Endothelial cell of umbilical vein (primary cell): ENCODE data around the gene CLIP3. TPM values are rescaled to one million over a fixed set of nuclear protein-coding genes. Genes with fewer than 3 reads are reported as not detected.

ENCODE experiments used
- BruUV-seq: library from RNA; stranded (reverse); fragments of 400-500 nt; replicated peaks from 2 replicates; lab custom pipeline; 2021; lab: Mats Ljungman, UMichigan
- CTCF ChIA-PET: fragments of 300-600, 350-600 bp; sonication (Branson Sonifier 250); formaldehyde crosslinking; loops from one replicate; lab custom pipeline; 2021; ENCODE audit warnings: antibody characterized with exemption, inconsistent platforms; lab: Charles Lee
- POLR2A ChIA-PET: fragments of 300-600, 350-600 bp; sonication (Branson Sonifier 250); formaldehyde crosslinking; loops from one replicate; lab custom pipeline; 2021; ENCODE audit warnings: antibody characterized with exemption, inconsistent platforms; lab: Charles Lee
- DNase-seq: peaks from one replicate; pipeline ENCODE4 v3.0.0-alpha.2; 2011; ENCODE audit warnings: low read depth, low spot score
- FAIRE-seq: peaks from 2 replicates; lab custom pipeline; 2011; peaks lifted over from hg19 to GRCh38; lab: Jason Lieb, UNC
- H2AFZ ChIP-seq: 2 replicates; pipeline ENCODE4 v1.6.0; 2012; ENCODE audit warnings: low read depth, low read length, control low read depth, inconsistent platforms
- H3K27ac ChIP-seq: 2 replicates; pipeline ENCODE4 v1.5.1; 2011; ENCODE audit warnings: low read depth, mild to moderate bottlenecking, control low read depth, low read length, moderate library complexity; ENCODE audit not compliant: insufficient read depth
- H3K27me3 ChIP-seq, 2 experiments: 2 replicates each; pipeline versions ENCODE4 v1.6.0 to v1.6.1; 2011; ENCODE audit warnings: low read length in 2 of 2, mixed read lengths in 1 of 2; ENCODE audit not compliant: control insufficient read depth in 2 of 2, insufficient read depth in 2 of 2
- H3K36me3 ChIP-seq, 2 experiments: 2 replicates in 1 of 2; 3 replicates in 1 of 2; pipeline ENCODE4 v1.5.1; 2011; ENCODE audit warnings: low read length in 2 of 2, mild to moderate bottlenecking in 1 of 2, moderate library complexity in 1 of 2; ENCODE audit not compliant: control insufficient read depth in 2 of 2, insufficient read depth in 2 of 2; ENCODE audit errors: extremely low read depth in 1 of 2
- H3K4me1 ChIP-seq: 3 replicates; pipeline ENCODE4 v1.5.1; 2011; ENCODE audit warnings: mild to moderate bottlenecking, low read length; ENCODE audit not compliant: control insufficient read depth, insufficient read depth; ENCODE audit errors: extremely low read depth
- H3K4me2 ChIP-seq: 2 replicates; pipeline ENCODE4 v1.6.1; 2011; ENCODE audit warnings: low read length, control low read depth, mixed read lengths; ENCODE audit not compliant: insufficient read depth
- H3K4me3 ChIP-seq, 3 experiments: fragments of 200-600 bp in 1 of 3; sonication (generic), shearing (Covaris generic) in 1 of 3; replicated peaks in 1 of 3; 2 replicates each; pipeline ENCODE4 v1.5.1; 2011 to 2016; ENCODE audit warnings: control low read depth in 3 of 3, low read length in 3 of 3, mild to moderate bottlenecking in 2 of 3, inconsistent platforms in 1 of 3, low read depth in 1 of 3, moderate library complexity in 1 of 3; ENCODE audit not compliant: insufficient read depth in 1 of 3
- H3K79me2 ChIP-seq: 2 replicates; pipeline ENCODE4 v1.6.0; 2012; ENCODE audit warnings: low read length, inconsistent platforms; ENCODE audit not compliant: control insufficient read depth, insufficient read depth
- H3K9ac ChIP-seq: replicated peaks from 2 replicates; pipeline ENCODE3; 2011; ENCODE audit warnings: low read length, control low read depth; ENCODE audit not compliant: insufficient read depth; ENCODE audit errors: extremely low read depth
- H3K9me1 ChIP-seq: replicated peaks from 3 replicates; pipeline ENCODE4 v1.6.0; 2011; ENCODE audit warnings: mild to moderate bottlenecking, low read length; ENCODE audit not compliant: control insufficient read depth, insufficient read depth; ENCODE audit errors: extremely low read depth
- H3K9me3 ChIP-seq: replicated peaks from 2 replicates; pipeline ENCODE4 v1.5.1; 2012; ENCODE audit warnings: low read length, inconsistent platforms; ENCODE audit not compliant: control insufficient read depth, insufficient read depth
- H4K20me1 ChIP-seq: replicated peaks from 2 replicates; pipeline ENCODE3; 2011; ENCODE audit warnings: mild to moderate bottlenecking, low read length; ENCODE audit not compliant: control insufficient read depth, insufficient read depth; ENCODE audit errors: extremely low read depth
- EZH2 ChIP-seq: IDR thresholded peaks from 2 replicates; pipeline ENCODE4 v1.6.1; 2012; ENCODE audit warnings: borderline replicate concordance, low read depth, mild to moderate bottlenecking, moderate library complexity, low read length, inconsistent platforms; ENCODE audit not compliant: severe bottlenecking
- FOS ChIP-seq: IDR thresholded peaks from 2 replicates; pipeline ENCODE4 v1.6.1; 2011; ENCODE audit warnings: mild to moderate bottlenecking, low read length, moderate library complexity, borderline replicate concordance; ENCODE audit not compliant: insufficient read depth
- GATA2 ChIP-seq: IDR thresholded peaks from 2 replicates; pipeline ENCODE4 v1.7.0; 2011; ENCODE audit warnings: low read depth, mild to moderate bottlenecking, moderate library complexity, mixed read lengths, low read length; ENCODE audit not compliant: insufficient read length, insufficient read depth
- JUN ChIP-seq: IDR thresholded peaks from 2 replicates; pipeline ENCODE4 v1.6.1; 2011; ENCODE audit warnings: borderline replicate concordance, low read depth; ENCODE audit not compliant: insufficient read length, insufficient read depth
- POLR2A ChIP-seq: IDR thresholded peaks from 2 replicates; pipeline ENCODE4 v1.6.1; 2012; ENCODE audit warnings: low read depth, mild to moderate bottlenecking, control low read depth, low read length
- POLR2AphosphoS5 ChIP-seq: IDR thresholded peaks from 2 replicates; pipeline ENCODE4 v1.6.1; 2012; ENCODE audit warnings: low read depth, mild to moderate bottlenecking, control low read depth, low read length, moderate library complexity; ENCODE audit not compliant: insufficient read depth
- dilution Hi-C: fragments of 300-500 bp; cut with MboI; formaldehyde crosslinking; loops from one replicate; pipeline ENCODE4 v1.15.0; 2019; ENCODE audit warnings: low sequenced_read_pairs; ENCODE audit not compliant: extremely low pct_ligation_motif_present
- intact Hi-C: fragments of 100-400 bp; cut with micrococcal nuclease; formaldehyde crosslinking; loops from one replicate; pipeline ENCODE4 v1.10.0; 2022
- polyA plus RNA-seq, 4 experiments: library from polyadenylated mRNA; depleted of rRNA in 3 of 4; stranded (reverse) in 3 of 4; unstranded in 1 of 4; fragments of >200 nt; gene quantifications; 2 replicates each; pipeline versions ENCODE4 v1.2.1 to v1.2.3, GENCODE V29; 2011 to 2012; ENCODE audit warnings: missing spikeins in 1 of 4
- total RNA-seq: library from RNA; stranded (reverse); gene quantifications from 2 replicates; pipeline ENCODE4 v1.2.3, GENCODE V29; 2021
- TF ChIP-seq, protein P1 (sequence below): IDR thresholded peaks from 2 replicates; pipeline ENCODE4 v1.6.1; 2011; ENCODE audit not compliant: insufficient read depth, insufficient read length

The CLIP3 gene
- total and polyA plus RNA-seq, 2 donors (not counting 3 experiments of a cell fraction or from before 2014, with no cell fraction given) = 7.0 to 24.4 TPM

DNA sequence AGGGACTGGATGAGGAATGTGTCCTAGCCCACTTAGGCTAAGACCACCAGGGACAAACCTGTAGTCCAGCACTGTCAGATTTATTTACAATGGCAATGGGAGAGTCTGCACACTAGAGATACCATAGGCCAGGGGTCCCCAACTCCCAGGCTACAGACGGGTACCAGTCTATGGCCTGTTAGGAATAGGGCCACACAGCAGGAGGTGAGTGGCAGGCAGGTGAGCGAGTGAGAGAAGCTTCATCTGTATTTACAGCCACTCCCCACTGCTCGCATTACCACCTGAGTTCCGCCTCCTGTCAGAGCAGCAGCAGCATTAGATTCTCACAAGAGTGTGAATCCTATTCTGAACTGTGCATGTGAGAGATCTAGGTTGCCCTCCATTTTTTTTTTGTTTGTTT, 19.0 kb upstream of the CLIP3 start:
- H3K4me1 ChIP-seq = peaks cover 16% of the 10 kb centered on the region
- TF ChIP-seq JUN (no peak), FOS (no peak), POLR2A (no peak), GATA2 (no peak), POLR2AphosphoS5 (no peak), EZH2 (no peak)
- no peaks in the 10 kb centered on the region for H4K20me1 ChIP-seq
- DNase-seq (no peak), FAIRE-seq (no peak)
- H3K27ac ChIP-seq = no peak overlapping the region
- dilution Hi-C loops (no loop called here), intact Hi-C loops (no loop called here)
- H3K79me2 ChIP-seq = peaks cover 14% of the 10 kb centered on the region
- H3K36me3 ChIP-seq = no peaks in the 10 kb centered on the region
- H2AFZ ChIP-seq = no peak overlapping the region
- no TSS peak for BruUV-seq
- no peaks in the 10 kb centered on the region for H3K9me3 ChIP-seq
- H3K9ac ChIP-seq = no peak overlapping the region
- H3K27me3 ChIP-seq = no peaks in the 10 kb centered on the region
- POLR2A ChIA-PET = no interaction called here
- H3K9me1 ChIP-seq = no peaks in the 10 kb centered on the region
- no peak overlapping the region for H3K4me2 ChIP-seq
- CTCF ChIA-PET = no interaction called here
- H3K4me3 ChIP-seq = no peak overlapping the region

DNA sequence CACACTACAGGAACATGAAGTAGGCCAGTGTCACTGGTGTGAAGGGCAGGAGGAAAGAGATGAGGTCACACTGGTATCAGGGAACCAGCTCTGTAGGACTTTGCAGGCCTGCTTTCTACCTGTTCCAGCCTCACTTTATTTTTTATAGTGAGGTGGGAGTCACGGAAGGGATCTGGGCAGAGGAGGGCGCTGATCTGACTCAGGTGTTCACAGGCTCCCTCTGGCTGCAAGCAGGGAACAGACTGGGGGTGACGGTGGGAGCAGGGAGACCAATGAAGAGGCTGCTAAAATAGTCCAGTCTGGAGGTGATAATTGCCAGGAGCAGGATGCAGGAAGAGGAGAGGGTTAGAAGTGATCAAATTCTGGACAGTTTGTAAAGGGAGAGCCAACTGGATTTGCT, 18.6 kb upstream of the CLIP3 start:
- intact Hi-C loops = no loop called here
- Histone ChIP-seq H4K20me1 (no peaks in the 10 kb centered on the region), H3K9me3 (no peaks in the 10 kb centered on the region), H2AFZ (no peak overlapping the region), H3K36me3 (no peaks in the 10 kb centered on the region), H3K79me2 (peaks cover 10% of the 10 kb centered on the region), H3K4me1 (peaks cover 15% of the 10 kb centered on the region), H3K27me3 (no peaks in the 10 kb centered on the region), H3K9me1 (no peaks in the 10 kb centered on the region), H3K27ac (no peak overlapping the region), H3K9ac (no peak overlapping the region), H3K4me3 (no peak overlapping the region), H3K4me2 (no peak overlapping the region)
- dilution Hi-C loops = no loop called here
- DNase-seq (no peak), FAIRE-seq (no peak)
- TF ChIP-seq POLR2A = no peak
- TF ChIP-seq, protein P1, sequence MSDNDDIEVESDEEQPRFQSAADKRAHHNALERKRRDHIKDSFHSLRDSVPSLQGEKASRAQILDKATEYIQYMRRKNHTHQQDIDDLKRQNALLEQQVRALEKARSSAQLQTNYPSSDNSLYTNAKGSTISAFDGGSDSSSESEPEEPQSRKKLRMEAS = no peak
- ChIA-PET CTCF (no interaction called here), POLR2A (no interaction called here)
- no TSS peak for BruUV-seq
